Immature natural killer cell (primary cell): Measurements from ENCODE around the gene RAD51B. TPM values are rescaled to one million over a fixed set of nuclear protein-coding genes. Genes with fewer than 3 reads are reported as not detected.

Experiments
- DNase-seq, 3 donors: peaks; one replicate each; pipeline ENCODE4 v3.0.0; 2022; ENCODE audit warnings: mixed read lengths in 1 of 3
- H3K27ac Mint-ChIP-seq, 6 donors: one replicate each; pipeline ENCODE4 v1.8.0; 2020; ENCODE audit warnings: mixed read lengths in 6 of 6, mild to moderate bottlenecking in 5 of 6, inconsistent platforms in 4 of 6, moderate library complexity in 3 of 6
- H3K27me3 Mint-ChIP-seq, 3 donors: one replicate each; pipeline ENCODE4 v1.8.0; 2020 to 2021; ENCODE audit warnings: low read depth in 3 of 3, mild to moderate bottlenecking in 3 of 3, mixed read lengths in 3 of 3, moderate library complexity in 3 of 3, inconsistent platforms in 1 of 3
- H3K36me3 Mint-ChIP-seq, 3 donors: one replicate each; pipeline ENCODE4 v1.8.0; 2020; ENCODE audit warnings: mixed read lengths in 3 of 3, inconsistent platforms in 2 of 3, mild to moderate bottlenecking in 2 of 3
- H3K4me1 Mint-ChIP-seq, 2 donors: one replicate each; pipeline ENCODE4 v1.8.0; 2020; ENCODE audit warnings: inconsistent platforms in 2 of 2, mild to moderate bottlenecking in 2 of 2, mixed read lengths in 2 of 2, moderate library complexity in 1 of 2
- H3K4me3 Mint-ChIP-seq, 5 donors: one replicate each; pipeline ENCODE4 v1.8.0; 2020; ENCODE audit warnings: mild to moderate bottlenecking in 5 of 5, mixed read lengths in 5 of 5, inconsistent platforms in 3 of 5, moderate library complexity in 3 of 5
- H3K9me3 Mint-ChIP-seq, 6 donors: one replicate each; pipeline ENCODE4 v1.8.0; 2020; ENCODE audit warnings: mild to moderate bottlenecking in 6 of 6, mixed read lengths in 6 of 6, inconsistent platforms in 4 of 6, moderate library complexity in 3 of 6
- polyA plus RNA-seq, 3 donors: library from polyadenylated mRNA; unstranded; fragments of 300-500 nt; fragmentation: Illumina TruSeq; gene quantifications; one replicate each; pipeline ENCODE4 v1.2.3, GENCODE V29; 2021

Gene RAD51B
- polyA plus RNA-seq, 3 donors from 2014 or later = 17.6 to 20.8 (median 17.7) TPM

DNA sequence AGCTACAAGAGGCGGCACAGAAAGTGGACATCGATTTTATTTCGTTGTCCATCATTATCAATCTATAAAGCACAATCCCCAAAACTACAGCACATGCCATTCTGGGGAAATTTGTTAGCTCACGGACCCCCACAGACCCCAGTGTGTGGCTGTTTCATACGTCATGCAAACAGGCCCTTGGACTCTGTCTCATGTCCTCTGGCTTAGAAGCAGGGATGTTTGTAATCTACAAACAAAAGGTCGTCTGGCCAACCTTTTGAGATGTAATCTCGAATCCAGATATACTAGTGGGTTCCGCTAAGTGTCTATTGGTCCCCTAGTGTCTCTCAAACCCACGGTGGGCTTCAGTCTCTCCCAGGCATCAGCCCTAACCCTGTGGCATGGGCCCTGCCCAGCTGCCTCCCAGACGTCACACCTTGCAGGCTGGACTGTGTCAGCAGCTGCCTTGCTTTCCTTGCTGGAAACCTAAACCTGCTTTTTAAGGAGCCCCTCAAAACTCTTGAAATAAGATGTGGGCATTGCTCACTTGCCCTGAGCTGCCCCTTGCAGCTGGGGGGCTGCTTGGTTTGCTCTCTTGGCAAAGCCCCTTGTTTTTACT lies 752.4 kb downstream of the RAD51B start:
- no peak overlapping the region for H3K27ac Mint-ChIP-seq

DNA sequence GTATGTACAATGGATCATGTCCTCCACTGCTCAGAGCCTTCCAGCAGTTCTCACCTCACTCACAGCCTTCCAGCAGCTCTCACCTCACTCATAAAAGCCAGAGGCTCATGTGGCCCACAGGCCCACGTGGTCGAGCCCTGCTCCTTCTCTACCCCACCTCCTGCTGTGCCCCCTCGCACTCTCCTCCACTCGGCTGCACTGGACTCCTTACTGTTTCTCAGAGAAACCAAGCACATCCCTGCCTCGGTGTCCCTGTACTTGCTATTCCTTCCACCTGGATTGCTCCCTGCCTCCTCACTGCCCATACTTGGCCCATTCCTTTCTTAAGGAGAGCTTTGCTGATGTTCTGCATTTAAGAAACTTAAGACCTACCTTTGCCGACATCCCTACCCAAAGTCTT lies 753.5 kb downstream of the RAD51B start:
- peak overlapping the region in 1 of 6 donors; percentile 21 for H3K27ac Mint-ChIP-seq
- H3K36me3 Mint-ChIP-seq = peaks cover 0 to 9% (median 5%) of the 10 kb centered on the region in 3 donors
- H3K27me3 Mint-ChIP-seq = peaks cover 0 to 5% (median 0%) of the 10 kb centered on the region in 3 donors
- H3K9me3 Mint-ChIP-seq = no peaks in the 10 kb centered on the region
- no peaks in the 10 kb centered on the region for H3K4me1 Mint-ChIP-seq
- no peak for DNase-seq
- H3K4me3 Mint-ChIP-seq = no peak overlapping the region

More for the DNA sequence above, 752.4 kb downstream of the RAD51B start:
- no peaks in the 10 kb centered on the region for H3K9me3 Mint-ChIP-seq
- H3K27me3 Mint-ChIP-seq = peaks cover 0 to 5% (median 0%) of the 10 kb centered on the region in 3 donors
- no peak for DNase-seq
- H3K4me3 Mint-ChIP-seq = no peak overlapping the region
- H3K36me3 Mint-ChIP-seq = peaks cover 0 to 9% (median 0%) of the 10 kb centered on the region in 3 donors
- no peaks in the 10 kb centered on the region for H3K4me1 Mint-ChIP-seq

DNA sequence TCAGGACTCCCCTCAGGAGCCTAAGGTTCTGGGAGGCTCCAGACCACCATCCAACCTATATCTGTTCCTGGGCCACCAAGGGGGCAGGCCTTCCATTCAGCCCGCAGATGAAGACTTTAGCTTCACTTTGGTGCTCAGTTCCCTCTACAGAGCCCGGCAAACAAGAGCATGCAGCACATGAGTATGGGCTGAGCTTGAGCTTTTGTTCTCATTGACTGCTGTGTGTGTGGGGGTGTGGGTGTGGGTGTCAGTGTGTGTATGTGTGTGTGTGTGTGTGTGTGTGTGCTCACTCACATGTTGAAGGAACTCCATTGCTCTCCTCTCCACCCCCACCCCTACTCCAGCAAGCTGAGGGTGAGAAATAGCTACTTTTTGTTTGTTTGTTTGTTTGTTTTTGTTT lies 754.1 kb downstream of the RAD51B start:
- Mint-ChIP-seq H3K4me3 (no peak overlapping the region), H3K27me3 (peaks cover 0 to 5% (median 0%) of the 10 kb centered on the region in 3 donors), H3K36me3 (peaks cover 0 to 7% (median 5%) of the 10 kb centered on the region in 3 donors), H3K9me3 (no peaks in the 10 kb centered on the region), H3K4me1 (no peaks in the 10 kb centered on the region), H3K27ac (no peak overlapping the region)
- DNase-seq = no peak

DNA sequence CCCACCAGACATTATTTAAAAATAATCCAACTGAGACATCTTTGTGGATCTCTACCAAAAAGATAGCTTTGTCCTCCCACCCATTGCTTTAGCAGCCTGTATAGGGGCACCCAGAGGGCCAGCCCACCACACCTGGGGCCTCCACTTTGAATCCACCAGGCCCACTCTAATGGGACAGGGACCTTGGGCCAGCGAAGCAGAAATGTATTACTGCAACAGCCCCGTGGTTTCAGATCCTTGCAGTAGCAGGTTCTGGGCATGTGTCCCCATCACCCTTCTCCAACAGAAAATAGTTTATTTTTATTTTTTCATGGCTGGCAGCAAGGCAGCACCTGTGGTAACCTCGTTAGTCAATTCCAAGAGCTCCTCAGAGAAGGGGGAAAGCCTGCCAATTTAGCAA lies 754.9 kb downstream of the RAD51B start:
- Mint-ChIP-seq H3K27me3 (peaks cover 0 to 5% (median 0%) of the 10 kb centered on the region in 3 donors), H3K27ac (no peak overlapping the region), H3K4me1 (no peaks in the 10 kb centered on the region), H3K9me3 (no peaks in the 10 kb centered on the region), H3K4me3 (no peak overlapping the region), H3K36me3 (peaks cover 0 to 5% (median 4%) of the 10 kb centered on the region in 3 donors)
- DNase-seq = no peak

DNA sequence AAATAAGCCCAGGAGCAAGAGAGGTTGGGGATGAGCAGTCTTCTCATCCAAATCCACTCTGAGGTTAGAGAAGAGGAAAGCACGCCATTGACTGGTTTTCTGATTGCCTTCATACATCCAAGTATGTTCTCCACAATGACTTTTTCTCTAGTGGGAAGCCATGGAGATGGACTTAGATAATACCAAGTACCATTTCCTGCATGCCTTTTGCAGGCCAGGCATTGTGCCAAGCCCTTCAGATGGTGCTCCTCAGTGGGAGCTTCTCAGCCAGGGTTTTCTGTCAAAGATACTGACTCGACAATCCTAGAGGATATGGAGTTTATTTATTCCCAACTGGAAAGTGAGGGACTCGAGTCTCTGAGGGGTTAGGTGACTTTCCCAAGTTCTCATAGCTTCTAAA lies 755.3 kb downstream of the RAD51B start:
- no peaks in the 10 kb centered on the region for H3K4me1 Mint-ChIP-seq
- peaks cover 0 to 5% (median 0%) of the 10 kb centered on the region in 3 donors for H3K27me3 Mint-ChIP-seq
- H3K9me3 Mint-ChIP-seq = no peaks in the 10 kb centered on the region
- DNase-seq = no peak
- peaks cover 0 to 5% (median 4%) of the 10 kb centered on the region in 3 donors for H3K36me3 Mint-ChIP-seq
- no peak overlapping the region for H3K4me3 Mint-ChIP-seq
- no peak overlapping the region for H3K27ac Mint-ChIP-seq

DNA sequence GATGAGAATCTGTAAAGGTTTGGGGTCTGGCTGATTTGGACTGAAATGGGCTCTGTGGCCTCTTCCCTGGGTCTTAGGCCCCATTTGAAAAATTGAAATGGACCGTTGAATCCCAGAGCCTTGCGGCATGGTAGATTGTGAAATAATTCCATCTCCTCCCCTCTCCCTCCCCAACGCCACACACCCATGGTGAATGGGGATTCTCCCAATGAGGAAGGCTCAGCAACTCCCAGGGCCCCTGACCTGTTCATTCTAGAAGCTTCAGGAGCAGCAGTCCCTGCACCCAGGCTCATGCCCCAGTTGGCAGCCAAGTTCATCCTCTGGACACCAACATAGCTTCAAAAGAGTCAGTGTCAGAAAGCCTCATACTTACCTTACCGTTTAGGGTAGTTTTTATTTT lies 755.8 kb downstream of the RAD51B start:
- Mint-ChIP-seq H3K9me3 (no peaks in the 10 kb centered on the region), H3K4me1 (no peaks in the 10 kb centered on the region), H3K27ac (peak overlapping the region in 1 of 6 donors; percentile 21), H3K36me3 (peaks cover 0 to 5% (median 4%) of the 10 kb centered on the region in 3 donors), H3K27me3 (peaks cover 0 to 5% (median 0%) of the 10 kb centered on the region in 3 donors), H3K4me3 (no peak overlapping the region)
- no peak for DNase-seq

DNA sequence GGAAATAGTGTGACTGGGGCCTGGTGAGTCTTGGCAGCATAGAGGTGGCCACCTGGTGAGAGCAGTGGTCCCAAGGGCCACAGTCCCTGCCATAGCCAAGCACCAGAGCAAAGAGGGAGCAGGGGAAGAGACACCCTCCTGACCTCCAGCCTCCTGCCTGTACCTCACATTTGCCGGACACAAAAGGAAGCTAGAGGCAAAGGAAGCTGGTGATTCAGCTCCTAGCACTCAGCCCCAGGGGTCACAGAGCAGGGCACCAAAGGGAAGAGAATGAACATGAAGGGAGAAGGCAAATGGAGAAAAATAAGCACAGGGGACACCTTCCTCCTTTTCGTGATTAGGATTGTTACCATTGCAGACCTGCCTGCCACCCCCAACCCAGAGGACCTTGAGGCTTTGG lies 756.5 kb downstream of the RAD51B start:
- H3K27me3 Mint-ChIP-seq = peaks cover 0 to 5% (median 0%) of the 10 kb centered on the region in 3 donors
- peak overlapping the region in 1 of 6 donors; percentile 21 for H3K27ac Mint-ChIP-seq
- H3K4me1 Mint-ChIP-seq = no peaks in the 10 kb centered on the region
- no peak for DNase-seq
- H3K36me3 Mint-ChIP-seq = peaks cover 0 to 5% (median 4%) of the 10 kb centered on the region in 3 donors
- H3K4me3 Mint-ChIP-seq = no peak overlapping the region
- H3K9me3 Mint-ChIP-seq = no peaks in the 10 kb centered on the region

DNA sequence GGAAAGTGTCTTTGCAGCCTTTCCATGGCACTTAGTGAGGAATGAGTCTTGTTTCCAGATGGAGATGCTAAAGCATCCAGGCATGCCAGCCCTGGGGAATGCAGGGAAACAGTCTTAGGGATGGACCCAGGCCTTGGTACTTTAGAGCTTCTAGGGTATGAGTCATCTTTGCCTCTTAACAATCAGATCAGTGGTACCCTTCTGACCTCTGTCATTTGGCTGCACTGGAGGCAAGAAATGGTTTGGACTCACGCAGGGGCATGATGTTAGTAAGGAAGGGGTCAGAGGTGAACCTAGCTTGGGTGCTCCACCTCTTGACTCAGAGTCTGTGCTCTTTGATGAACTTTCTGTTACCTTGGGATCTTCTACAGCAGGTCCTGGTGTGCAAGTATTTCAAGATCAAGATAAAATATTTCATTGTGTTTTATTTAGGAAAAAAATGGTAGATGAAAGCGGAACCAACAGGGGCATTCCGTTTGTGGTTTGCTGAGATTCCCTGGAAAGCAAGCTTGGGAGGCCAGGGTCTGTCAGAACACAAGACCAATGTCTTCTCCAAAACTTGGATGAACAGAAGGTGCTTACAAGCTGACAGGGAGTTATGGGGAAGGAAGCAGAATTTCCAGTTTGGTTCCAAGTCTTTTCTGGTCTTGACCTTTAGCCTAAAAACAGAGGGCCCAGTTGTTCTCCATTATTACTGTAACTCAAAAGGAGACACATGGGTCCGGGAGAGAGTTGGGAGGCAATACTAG lies 757.1 kb downstream of the RAD51B start:
- Mint-ChIP-seq H3K27ac (no peak overlapping the region), H3K4me1 (no peaks in the 10 kb centered on the region), H3K4me3 (no peak overlapping the region), H3K9me3 (no peaks in the 10 kb centered on the region), H3K27me3 (peaks cover 0 to 5% (median 0%) of the 10 kb centered on the region in 3 donors), H3K36me3 (peaks cover 0 to 5% (median 4%) of the 10 kb centered on the region in 3 donors)
- DNase-seq = no peak

DNA sequence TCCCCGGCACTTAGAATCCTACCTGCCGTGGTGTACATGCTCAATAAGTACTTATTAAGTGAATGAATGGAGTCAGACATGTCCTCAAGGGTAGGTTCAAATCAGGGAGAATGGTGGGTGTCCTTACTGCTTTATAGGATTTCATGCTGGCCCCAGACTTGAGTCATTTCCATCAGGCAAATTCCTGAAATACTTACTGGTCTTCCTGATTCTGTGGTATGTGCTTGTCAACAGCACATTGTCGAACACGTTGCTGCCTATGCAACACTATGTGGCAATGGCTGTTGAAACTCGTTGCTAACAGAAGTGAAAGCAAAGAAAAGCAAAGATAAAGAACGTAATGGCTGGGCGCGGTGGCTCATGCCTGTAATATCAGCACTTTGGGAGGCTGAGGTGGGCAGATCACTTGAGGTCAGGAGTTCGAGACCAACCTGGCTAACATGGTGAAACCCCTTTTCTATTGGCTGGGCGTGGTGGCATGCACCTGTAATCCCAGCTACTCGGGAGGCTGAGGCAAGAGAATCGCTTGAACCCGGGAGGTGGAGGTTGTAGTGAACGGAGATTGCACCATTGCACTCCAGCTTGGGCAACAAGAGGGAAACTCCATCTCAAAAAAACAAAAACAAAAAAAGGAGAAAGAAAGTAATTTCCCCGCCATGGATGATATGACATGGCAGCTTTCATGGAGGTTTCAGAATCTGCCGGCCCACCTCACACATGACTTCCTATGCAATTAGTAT lies 758.4 kb downstream of the RAD51B start:
- peaks cover 0 to 8% (median 5%) of the 10 kb centered on the region in 3 donors for H3K36me3 Mint-ChIP-seq
- H3K4me3 Mint-ChIP-seq = no peak overlapping the region
- no peak for DNase-seq
- no peak overlapping the region for H3K27ac Mint-ChIP-seq
- H3K4me1 Mint-ChIP-seq = no peaks in the 10 kb centered on the region
- H3K9me3 Mint-ChIP-seq = no peaks in the 10 kb centered on the region
- H3K27me3 Mint-ChIP-seq = peaks cover 0 to 5% (median 0%) of the 10 kb centered on the region in 3 donors

DNA sequence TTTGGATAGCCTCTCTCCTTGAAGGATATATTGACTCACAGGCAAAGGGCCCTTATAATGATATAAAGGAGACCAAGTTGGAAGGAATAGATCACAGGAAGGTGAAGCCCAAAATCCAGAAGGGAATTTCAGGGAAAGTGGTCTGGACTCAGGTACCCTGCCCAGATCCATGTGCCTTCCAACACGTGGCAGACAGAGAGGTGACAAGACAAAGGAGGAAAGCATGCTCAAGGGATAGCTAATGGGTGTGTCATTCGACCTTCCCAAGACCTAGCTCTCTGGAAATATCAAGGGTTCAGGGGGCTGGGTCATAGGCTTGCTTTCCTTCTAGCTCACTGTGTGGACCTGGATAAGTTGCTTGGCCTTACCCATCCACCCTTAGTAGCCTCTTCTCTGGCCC lies 759.0 kb downstream of the RAD51B start:
- Mint-ChIP-seq H3K9me3 (no peaks in the 10 kb centered on the region), H3K4me3 (no peak overlapping the region), H3K27me3 (peaks cover 0 to 3% (median 0%) of the 10 kb centered on the region in 3 donors), H3K27ac (no peak overlapping the region), H3K4me1 (no peaks in the 10 kb centered on the region), H3K36me3 (peaks cover 0 to 8% (median 5%) of the 10 kb centered on the region in 3 donors)
- no peak for DNase-seq

DNA sequence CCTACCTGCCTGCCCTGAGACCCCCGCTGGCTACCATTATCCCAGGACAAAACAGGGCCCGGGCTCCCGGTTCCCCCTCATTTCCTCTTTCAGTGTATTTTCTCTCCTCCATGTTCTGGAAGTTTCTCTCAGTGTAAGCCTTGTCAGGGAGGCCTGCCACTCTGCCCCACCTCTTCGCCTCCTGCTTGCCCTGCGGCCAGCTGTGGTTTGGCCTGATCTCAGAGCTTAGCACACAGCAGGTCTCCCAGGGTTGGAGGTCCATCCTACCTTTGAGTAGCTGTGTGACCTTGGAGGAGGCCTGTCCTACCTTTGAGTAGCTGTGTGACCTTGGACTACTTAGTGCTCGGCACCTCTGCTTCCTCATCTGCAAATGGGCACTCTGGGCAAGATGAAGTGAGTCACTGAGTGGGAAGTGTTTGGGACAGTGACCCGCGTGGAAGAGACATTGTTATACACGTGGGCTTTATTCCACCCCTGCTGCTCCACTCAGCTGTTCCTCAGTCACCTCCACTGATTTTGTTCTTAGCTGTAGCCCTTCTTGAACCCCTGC lies 760.6 kb downstream of the RAD51B start:
- no peak for DNase-seq
- no peak overlapping the region for H3K4me3 Mint-ChIP-seq
- peaks cover 0 to 13% (median 5%) of the 10 kb centered on the region in 3 donors for H3K36me3 Mint-ChIP-seq
- no peaks in the 10 kb centered on the region for H3K27me3 Mint-ChIP-seq
- H3K4me1 Mint-ChIP-seq = no peaks in the 10 kb centered on the region
- no peaks in the 10 kb centered on the region for H3K9me3 Mint-ChIP-seq
- no peak overlapping the region for H3K27ac Mint-ChIP-seq

DNA sequence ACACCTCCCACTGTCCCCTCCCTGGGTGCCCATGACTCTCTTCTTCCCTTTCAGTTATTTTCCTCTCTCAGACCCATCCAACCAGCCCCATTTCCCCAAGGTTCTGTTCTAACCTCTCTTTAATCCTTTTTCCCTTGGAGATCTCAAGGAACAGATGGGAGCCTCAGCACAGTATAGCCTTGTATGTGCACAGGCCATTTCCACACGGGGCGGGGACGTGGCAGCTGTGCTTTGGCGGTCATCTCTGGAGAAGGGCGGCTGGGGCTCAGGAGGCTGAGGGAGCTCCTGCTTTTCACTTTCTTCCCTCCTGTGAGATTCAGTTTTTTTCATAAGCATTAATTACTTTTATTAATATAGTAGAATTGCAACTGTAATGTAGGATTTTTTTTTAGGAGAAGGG lies 761.1 kb downstream of the RAD51B start:
- Mint-ChIP-seq H3K9me3 (no peaks in the 10 kb centered on the region), H3K27me3 (no peaks in the 10 kb centered on the region), H3K4me3 (no peak overlapping the region), H3K4me1 (no peaks in the 10 kb centered on the region), H3K27ac (no peak overlapping the region), H3K36me3 (peaks cover 0 to 10% (median 5%) of the 10 kb centered on the region in 3 donors)
- no peak for DNase-seq

DNA sequence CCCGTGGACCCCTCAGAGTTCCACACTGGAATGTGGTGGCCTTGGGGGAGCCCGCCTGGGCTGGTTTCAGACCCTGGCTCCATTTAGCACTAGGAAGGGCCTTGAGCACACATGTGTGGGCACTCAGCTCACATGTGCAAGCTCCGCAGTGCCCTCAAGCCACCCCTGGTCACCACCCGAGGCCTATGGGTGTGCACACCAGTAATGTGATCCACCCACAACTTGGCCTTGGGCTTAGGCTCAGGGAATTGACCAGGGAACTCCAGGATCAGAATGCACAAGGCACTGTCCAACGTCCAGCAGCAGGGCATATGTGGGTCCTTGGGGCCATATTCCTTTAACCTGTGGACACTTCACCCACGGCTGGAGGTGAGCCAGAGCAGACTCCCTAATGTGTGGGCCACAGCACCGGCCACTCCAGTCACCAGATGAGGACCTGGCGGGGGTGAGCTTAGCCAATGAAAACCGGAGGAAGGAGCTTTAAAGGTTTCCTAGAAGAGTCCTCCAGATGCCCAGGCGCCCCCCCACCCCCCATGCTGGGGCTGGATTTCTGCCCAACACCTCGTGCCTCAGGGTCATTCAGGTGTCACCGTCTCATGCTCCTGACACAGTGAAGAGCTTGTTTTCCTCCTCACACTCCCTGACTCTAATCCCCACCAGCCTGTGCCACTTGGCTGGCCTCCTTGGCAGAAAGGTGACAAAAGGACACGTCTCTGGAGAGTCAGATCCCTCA lies 764.1 kb downstream of the RAD51B start:
- no peak for DNase-seq
- no peak overlapping the region for H3K4me3 Mint-ChIP-seq
- no peaks in the 10 kb centered on the region for H3K4me1 Mint-ChIP-seq
- no peaks in the 10 kb centered on the region for H3K9me3 Mint-ChIP-seq
- no peak overlapping the region for H3K27ac Mint-ChIP-seq
- H3K27me3 Mint-ChIP-seq = peaks cover 0 to 2% (median 1%) of the 10 kb centered on the region in 3 donors
- peaks cover 0 to 8% (median 0%) of the 10 kb centered on the region in 3 donors for H3K36me3 Mint-ChIP-seq
